Middle frontal gyrus (tissue), 1 donor: ENCODE data around the gene XPO1.
"Not testable (repeated sequence)": the region's sequence is repeated elsewhere in the genome, so short reads cannot be mapped to it uniquely, and the experiment has no call there.

Experiments used
- DNase-seq: peaks from one replicate; pipeline ENCODE4 v3.0.0-alpha.2; 2015; ENCODE audit warnings: low spot score; ENCODE audit errors: extremely low spot score

XPO1 gene

DNA sequence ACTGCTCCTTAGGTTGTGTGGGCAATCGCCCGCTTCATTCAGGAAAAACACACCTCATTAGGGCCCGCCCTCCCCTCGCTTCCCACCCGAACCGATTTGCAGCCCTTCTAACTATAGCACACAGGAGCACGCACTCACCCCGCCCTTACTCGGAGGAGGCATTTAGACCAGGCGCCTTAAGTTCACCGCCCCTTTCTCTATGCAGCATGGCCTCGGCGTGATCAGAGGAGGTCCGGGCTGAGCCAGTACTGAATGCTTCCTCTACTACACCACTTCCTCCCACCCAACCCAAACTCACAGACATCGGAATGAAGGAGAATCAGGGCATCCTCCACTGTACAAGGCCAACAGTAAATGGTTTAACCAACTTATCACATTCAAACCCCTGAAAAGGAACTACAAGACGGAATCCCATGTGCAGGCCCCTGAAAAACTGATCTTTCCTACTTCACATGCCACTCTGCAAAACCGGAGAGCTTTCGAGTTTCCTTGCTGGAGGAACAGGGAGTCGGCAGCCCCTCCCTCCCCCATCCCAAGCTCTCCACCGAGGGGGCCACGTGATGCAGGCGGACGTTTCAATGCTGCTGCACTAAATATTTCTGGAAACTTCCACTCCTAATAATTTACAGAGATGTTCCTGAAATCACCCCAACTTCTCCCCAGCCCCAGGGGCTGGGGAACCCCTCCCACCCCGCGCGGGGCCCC is 1.4 kb downstream of the XPO1 start:
- peak; percentile 56 for DNase-seq

DNA sequence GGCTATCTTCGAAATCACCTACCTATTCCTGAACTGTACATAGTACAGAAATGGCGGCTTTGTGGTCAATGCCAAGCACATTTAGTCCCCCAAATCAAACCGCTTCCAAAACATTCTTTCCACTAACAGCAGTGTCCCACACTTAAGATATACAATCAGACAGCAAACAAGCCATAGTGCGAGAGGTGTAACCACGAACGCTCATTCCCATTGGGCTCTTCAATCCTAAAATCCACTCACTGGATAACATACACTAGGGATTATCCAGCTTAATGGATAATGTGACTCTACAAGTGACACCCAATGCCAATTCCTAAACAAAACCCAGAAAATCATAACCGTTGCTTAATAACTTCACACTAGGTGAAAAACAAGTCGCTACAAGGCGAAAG is 2.0 kb downstream of the XPO1 start:
- DNase-seq, result no peak

DNA sequence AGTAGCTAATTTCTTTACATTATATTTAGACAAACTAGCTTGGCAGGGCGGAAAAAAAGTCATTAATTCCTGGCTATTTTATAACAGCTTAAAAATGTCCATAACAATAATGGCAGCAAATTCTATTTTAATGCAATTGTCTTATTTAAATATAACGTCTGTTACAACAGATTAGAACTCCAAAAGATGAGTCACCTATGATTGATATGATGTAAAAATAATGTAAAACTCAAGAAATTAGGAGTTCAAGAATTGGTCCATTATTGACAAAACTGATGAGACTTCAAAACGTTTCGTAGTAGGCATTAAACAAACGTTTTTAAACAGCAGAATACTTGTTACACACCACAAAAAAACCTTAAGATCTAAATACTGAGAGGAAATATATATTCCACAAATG is 2.7 kb downstream of the XPO1 start:
- no peak for DNase-seq

DNA sequence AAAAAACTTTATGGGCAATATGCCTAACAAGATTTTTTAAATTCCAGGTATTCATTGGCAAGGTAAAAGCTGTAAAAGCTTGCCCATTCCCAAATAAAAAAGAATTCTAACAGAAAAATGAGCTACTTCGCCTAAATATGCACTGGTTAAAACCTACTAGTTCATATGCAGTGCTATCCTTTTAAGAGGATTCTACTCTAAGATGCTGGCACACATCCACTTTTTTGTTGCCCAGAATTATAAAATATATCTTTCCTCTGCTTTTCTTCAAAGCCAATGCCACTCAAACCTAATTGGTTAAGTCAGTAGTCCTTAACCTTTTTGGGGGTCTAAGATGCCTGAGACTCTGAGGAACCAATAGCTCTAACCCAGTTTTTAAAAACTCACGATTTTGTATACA is 3.2 kb downstream of the XPO1 start:
- DNase-seq, result no peak

DNA sequence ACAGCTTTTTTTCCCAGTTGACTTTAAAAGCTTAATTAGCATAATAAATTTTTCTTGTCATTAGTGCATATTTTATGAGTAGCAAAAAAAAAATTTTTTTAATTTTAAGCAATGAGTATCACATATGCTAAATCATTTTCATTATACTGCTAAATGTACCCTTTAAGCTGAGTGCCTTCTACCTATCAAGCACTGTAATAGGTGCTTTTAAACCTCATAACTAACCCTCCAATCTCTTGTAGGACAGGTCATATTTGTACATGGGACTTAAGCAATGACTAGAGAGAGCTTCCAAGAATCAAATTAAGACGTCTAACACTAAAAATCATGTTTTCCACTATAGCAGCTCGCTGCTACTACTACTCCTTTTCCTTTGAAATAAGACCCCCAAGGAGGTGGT is 7.4 kb downstream of the XPO1 start:
- DNase-seq, result no peak

DNA sequence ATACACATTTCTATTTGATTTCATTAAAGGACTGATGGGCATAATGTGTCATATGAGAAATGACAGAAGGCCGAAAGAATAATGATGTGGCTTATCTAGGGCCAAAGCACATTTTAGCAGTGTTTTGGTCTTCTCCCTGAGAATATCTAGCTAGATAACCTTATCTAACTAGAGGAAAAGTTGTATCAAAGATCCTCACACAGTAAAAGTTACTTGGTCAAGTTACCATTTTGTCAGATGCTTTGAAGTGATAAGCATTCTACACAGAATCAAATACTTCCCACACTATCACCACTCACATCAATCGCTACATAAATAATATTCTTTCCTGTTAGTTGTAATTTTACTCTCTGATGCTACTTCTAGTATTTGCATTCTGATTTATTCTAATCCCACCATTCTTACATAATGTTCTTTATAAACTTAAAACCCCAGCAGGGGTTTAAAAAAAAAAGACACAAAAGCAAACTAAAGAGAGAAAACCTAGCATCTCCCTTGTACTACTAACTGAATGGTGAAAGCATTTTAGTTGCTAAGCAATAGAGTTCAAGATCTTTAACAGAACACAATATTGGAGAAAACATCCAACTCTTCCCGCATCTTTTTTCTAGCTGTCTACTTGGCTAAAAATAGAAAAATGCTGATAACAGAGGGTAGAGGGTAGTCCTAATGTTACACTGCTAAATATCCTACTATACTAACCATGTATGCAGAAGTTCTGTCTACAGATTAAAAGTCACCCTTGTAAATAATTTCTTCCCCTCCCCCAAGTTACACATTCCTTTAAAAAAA is 8.0 kb downstream of the XPO1 start:
- DNase-seq, result no peak

DNA sequence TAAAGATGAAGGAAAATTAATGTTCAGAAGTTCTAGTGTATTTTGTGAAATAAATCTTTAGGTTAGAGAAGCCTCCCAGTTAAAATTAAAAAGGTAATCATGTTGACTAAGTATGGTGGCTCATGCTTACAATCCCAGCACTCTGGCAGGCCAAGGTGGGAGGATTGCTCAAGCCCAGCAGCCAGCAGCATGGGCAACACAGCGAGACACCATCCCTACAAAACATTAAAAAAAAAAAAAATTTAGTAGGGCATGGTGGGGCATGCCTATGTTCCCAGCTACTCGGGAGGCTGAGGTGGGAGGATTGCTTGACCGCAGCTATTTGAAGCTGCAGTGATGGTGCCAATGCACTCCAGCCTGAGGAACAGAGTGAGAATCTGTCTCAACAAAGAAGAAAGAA is 17.9 kb downstream of the XPO1 start:
- DNase-seq, result no peak

DNA sequence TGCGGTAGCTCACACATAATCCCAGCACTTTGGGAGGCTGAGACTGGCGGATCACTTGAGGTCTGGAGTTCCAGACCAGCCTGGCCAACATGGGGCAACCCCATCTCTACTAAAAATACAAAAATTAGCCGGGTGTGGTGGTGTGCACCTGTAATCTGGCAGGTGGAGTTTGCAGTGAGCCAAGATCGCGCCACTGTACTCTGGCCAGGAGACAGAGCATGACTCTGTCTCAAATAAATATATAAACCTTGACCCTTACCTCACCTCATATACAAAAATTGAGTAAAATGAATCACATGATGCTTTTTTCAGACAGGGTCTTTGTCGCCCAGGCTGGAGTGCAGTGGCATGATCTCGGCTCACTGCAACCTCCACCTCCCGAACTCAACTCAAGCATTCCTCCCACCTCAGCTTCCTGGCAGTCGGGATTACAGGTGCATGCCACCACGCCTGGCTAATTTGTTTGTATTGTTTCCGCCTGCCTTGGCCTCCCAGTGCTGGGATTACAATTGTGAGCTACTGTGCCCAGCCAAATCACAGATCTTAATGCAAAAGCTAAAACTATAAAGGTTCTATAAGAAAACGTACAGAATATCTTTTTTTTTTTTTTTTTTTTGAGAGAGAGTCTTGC is 25.3 kb downstream of the XPO1 start:
- no peak for DNase-seq

DNA sequence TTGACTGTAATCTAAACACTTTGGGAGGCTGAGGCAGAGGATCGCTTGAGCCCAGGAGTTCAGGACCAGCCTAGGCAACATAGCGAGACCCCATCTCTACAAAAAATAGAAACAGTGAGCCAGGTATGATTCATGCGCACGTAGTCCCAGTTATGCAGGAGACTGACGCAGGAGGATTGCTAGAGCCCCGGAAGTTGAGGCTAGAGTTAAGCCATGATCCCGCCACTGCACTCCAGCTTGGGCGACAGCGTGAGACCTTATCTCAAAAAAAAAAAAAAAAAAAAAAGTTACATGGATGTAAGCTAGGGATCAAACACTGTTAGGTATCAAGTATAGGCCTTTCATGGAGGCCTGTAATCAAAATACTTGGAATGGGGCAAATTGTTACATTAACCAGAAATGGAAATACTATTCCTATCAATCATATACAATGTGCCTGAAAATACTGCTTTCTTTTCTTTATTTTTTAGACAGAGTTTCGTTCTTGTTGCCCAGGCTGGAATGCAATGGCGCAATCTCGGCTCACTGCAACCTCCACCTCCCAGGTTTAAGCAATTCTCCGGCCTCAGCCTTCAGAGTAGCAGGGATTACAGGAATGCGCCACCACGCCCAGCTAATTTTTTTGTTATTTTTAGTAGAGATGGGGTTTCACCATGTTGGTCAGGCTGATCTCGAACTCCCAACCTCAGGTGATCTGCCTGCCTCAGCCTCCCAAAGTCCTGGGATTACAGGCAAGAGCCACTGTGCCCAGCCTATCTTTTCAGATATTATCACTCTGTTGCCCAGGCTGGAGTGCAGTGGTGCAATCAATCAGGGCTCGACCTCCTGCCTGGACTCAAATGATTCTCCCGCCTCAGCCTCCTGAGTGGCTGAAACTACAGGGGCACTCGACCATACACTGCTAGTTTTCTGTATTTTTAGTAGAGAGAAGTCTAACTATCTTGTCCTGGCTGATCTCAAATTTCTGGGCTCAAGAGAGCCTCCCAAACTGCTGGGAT is 27.2 kb downstream of the XPO1 start:
- DNase-seq, result no peak

DNA sequence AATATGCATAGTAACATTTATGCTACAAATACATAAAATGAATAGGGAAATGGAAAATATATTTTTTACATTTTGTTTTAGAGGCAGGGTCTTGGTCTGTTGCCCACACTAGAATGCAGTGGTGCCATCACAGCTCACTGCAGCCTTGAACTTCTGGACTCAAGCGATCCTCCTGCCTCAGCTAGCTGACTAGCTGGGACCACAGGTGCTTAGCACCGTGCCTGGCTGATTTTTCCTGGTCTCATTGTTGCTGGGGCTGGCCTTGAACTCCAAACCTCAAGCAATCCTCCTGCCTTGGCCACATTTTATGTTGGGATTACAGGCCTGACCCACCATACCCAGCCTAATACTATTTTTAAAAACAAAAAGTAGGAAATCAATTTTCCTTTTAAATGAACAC is 33.2 kb downstream of the XPO1 start:
- no peak for DNase-seq

DNA sequence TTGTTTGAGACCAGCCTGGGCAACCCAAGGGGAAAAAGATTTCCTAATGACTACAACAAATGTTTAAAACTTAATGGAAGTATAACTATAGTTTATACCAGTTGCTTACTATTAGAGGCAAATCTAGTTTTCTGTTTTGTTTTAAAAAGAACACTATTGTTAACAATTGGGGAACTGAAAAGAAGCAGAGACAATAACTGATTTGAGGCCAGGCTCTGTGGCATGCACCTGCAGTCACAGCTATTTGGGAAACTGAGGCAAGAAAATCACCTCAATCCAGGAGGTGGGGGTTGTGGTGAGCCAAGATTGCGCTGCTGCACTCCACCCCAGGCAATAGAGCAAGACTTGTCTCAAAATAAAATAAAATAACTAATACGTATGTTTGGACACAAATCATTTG is 39.1 kb downstream of the XPO1 start:
- DNase-seq, result no peak

DNA sequence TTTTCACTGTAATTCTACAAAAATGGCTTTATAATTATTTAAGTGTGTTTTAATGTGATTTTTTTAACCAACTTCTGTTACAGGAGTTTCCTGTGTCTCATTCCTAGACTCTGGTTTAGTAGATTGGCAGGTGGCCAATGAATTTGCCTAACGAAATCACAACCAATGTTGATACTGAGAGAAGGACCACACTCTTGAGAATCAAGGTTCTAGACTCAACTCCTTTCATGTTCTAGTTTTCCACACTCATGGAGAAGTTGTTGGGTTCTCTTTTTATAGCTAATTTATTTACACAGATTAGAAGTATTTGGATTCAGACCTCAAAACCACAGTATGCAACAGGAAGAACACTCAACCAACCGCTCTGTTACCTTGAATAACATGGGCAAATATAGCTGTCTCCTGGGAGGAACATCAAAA is 44.6 kb downstream of the XPO1 start:
- DNase-seq, result no peak

DNA sequence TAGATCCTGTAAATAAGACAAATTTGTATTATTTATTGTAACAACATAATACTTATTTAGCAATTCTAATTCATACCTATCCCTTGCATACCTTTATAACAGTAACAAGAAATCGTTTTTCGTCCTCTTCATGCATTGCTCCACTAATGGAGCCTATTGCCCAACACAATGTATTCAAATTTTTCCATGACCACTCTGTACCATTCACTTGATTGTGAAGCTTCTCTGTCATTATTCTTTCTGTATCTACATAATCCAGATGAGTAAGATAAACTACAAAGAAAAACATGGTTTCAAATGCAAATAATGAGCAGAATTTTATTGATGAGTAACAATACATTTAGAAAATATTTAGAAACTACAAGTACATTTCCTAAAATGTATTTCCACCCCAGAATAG is 45.7 kb downstream of the XPO1 start:
- no peak for DNase-seq

DNA sequence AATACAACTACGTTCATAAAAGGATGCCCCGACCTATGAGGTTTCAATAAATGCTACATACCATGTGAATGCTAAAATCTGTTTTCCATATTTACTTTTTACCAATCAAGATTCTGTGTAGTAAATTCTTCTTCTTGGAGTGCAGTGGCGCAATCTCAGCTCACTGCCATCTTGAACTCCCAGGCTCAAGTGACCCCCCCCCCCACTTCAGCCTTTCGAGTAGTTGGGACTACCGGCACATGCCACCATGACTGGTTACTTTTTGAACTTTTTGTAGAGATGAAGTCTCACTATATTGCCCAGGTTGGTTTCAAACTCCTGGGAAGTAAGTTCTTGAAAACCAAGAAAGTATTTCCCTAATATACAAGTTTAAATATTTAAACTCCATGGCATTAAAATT is 52.9 kb downstream of the XPO1 start:
- no peak for DNase-seq

DNA sequence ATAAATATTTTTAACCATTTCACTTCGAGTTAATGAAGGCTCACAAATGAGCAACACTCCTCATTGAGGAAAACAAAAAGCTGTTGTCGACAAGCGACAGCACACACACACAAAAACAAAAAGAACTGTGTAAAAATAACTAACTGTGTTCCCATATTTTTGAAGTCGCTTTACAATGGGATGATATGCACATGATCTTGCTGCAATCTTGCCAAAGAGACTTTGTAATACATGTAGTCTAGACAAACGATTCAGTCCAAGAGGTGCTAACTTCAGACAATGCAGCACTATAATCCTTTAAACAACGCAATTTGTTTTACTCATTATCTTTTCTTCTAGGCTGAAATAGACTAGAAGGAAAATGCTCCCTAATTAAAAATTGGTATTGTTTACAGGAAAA is 60.1 kb downstream of the XPO1 start:
- DNase-seq, result no peak

DNA sequence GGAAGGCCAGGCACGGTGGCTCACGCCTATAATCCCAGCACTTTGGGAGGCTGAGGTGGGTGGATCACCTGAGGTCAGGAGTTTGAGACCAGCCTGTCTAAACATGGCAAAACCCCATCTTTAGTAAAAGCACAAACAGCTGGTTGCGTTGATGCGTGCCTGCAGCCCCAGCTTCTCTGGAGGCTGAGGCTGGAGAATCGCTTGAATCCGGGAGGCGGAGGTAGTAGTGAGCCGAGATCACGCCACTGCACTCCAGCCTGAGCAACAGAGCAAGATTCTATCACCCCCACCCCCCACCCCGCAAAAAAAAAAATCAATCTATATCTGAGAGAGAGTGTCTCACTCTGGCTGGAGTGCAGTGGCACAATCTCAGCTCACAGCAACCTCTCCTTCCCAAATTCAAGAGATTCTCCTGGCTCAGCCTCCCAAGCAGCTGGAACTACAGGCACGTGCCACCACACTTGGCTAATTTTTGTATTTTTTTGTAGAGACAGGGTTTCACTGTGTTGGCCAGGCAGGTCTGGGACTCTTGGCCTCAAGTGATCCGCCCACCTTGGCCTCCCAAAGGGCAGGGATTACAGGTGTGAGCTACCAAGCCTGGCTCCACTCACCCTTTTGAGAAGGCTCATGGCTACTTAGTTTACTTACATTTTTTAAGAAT is 61.1 kb downstream of the XPO1 start:
- DNase-seq, result not testable (repeated sequence)

DNA sequence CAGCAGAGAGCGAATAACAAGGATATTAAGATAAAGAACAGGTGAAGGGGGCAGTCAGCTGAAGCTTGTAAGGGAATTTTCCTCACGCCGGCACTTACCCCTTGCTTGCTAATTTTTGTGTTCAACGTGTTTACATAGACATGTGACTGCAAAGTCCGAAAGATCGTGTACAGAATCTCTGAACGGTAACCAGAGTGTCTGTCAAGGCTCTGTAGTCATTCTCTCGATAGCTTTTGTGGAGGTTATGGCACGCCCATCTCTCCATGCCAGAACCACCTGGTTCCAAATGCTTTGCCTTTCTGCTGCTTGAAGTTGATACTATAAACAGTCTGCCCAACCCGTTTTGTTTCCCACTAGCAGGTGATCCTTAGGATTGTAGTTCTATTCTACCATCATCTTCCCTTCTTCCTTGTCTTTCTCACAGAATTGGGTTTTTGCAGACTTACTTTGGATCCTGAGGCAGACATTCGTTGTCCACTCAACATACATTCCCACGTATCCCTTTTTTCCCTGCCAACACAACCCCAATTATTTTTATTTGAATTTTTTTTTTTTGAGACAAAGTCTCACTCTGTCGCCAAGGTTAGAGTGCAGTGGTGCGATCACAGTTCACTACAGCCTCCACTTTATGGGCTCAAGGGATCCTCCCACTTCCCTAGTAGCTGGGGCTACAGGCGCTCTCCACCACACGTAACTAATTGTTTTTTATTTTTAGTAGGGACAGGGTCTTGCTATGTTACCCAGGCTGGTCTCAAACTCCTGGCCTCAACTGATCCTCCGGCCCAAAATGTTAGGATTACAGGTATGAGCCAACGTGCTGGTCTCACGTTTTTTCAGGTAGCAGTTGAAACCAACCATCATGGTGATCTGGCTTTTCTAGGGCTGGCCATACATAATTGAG is 66.0 kb downstream of the XPO1 start:
- no peak for DNase-seq

DNA sequence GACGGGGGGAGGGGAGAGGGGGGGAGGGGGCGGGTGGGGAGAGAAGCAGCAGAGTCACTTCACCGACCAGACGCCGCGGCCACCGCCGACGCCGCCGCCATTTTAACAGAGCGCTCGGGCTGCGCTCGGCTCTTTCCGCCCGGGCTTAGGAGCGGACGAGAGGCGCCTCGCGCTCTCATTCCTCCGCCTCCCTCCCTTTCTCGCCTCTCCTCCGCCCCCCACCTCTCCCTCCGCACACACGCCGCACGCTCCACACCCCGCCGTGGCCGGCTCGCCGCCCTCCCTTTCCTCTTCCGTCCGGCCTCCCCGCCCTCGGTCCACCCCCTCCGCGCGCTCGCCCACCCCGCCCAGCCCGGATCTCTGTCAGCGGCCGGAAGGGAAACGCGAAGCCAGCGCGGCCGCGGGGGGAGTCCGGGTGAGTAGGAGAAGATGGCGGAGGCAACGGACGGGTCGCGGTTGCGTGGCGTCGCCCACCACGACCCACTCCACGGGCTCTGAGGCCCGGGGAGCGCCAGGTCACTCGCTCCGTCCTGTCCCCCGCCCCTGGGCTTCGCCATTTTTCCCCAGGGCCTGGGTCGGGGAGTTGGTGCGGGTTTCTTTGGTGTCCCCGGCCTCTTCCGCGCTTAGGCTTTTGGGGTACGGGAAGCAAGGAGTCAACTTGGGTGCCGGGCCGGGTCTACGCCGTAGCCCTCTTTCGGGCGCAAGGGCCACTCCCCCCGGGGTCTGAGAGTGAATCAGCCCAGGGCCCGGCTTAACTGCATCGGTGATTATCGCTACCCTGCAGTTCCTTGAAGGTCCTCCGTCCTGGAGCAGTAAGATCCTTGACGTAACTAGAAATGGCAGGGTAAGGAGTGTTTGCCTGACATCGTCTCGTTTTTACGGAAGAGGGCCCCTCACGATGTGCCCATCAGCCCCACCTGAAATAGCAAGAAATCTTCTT is 66.9 kb downstream of the XPO1 start, which contains the start of gene USP34:
USP34 (minus strand) TSS at position 123 of the 940 bp plus-strand sequence. CDS start 395 bp downstream, outside the sequence.
- DNase-seq, result peak; percentile 79
